Fibroblast of mammary gland (primary cell): Measurements from ENCODE around the gene ZNF442.
"Not testable (repeated sequence)": the region's sequence is repeated elsewhere in the genome, so short reads cannot be mapped to it uniquely, and the experiment has no call there.

Experiments used
- DNase-seq: peaks from one replicate; pipeline ENCODE4 v3.0.0-alpha.2; 2010; ENCODE audit warnings: low read depth
- H3K4me3 ChIP-seq: 2 replicates; pipeline ENCODE4 v1.5.1; 2011; ENCODE audit warnings: low read depth, mild to moderate bottlenecking, low read length, moderate library complexity; ENCODE audit not compliant: control insufficient read depth
- CTCF ChIP-seq: conservative IDR thresholded peaks from 2 replicates; pipeline ENCODE4 v1.5.1; 2011; ENCODE audit warnings: low read depth, low read length, inconsistent platforms; ENCODE audit not compliant: control insufficient read depth, insufficient read depth

ZNF442 gene

GRCh38 chr19:12314553-12314952, 50.9 kb downstream of the ZNF442 start:
- TF ChIP-seq CTCF = no peak
- no peak for DNase-seq
- H3K4me3 ChIP-seq = no peak overlapping the region

- not testable (repeated sequence) for H3K4me3 ChIP-seq, DNase-seq
Measured at GRCh38 chr19:12308891-12309290, 56.6 kb downstream of the ZNF442 start.
